Daoy (cell line): ENCODE measurements around the gene LRRC36. TPM values are rescaled to one million over a fixed set of nuclear protein-coding genes. Genes with fewer than 3 reads are reported as not detected.
A peak's percentile ranks its signal among the peaks of the same experiment; 100 is the strongest.
"Not testable (repeated sequence)": the region's sequence is repeated elsewhere in the genome, so short reads cannot be mapped to it uniquely, and the experiment has no call there.

ENCODE experiments used
- DNase-seq: peaks from one replicate; pipeline ENCODE4 v3.0.0-alpha.2; 2015; ENCODE audit warnings: low read depth
- total RNA-seq: library from RNA; depleted of rRNA; stranded (reverse); fragments of >200 nt; shearing (Covaris generic); gene quantifications from 2 replicates; pipeline ENCODE4 v1.2.3, GENCODE V29; 2014

The LRRC36 gene
- total RNA-seq, 1 experiment from 2014 or later: not detected

- no peak for DNase-seq
These were observed 73.4 kb downstream of the LRRC36 start for GRCh38 chr16:67399749-67400704.

GRCh38 chr16:67400901-67401300, 74.3 kb downstream of the LRRC36 start:
- DNase-seq: no peak

GRCh38 chr16:67403976-67404555, 77.5 kb downstream of the LRRC36 start:
- no peak for DNase-seq

DNA sequence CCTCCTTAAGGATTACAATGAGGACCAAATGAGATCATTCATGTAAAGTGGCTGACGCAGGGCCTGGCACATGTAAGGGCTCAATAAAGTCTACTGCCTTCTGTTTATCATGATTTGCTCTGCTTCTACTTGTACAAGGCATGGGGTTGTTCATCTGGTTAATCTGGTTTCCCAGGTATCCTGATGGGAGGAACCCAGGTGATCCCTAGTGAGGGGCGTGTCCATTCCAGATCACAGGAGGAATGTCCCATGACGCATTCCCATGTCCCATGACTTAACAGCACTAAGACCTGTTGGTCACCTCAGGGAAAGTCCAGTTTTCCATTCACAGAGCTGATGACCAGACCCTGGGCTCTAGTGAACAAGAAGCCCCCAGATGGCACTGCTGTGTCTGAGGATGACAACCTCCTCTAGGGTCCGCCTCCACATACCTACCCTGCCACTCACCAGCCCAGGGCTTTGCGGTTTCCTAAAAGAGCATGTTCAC, 78.2 kb downstream of the LRRC36 start:
- no peak for DNase-seq

DNA sequence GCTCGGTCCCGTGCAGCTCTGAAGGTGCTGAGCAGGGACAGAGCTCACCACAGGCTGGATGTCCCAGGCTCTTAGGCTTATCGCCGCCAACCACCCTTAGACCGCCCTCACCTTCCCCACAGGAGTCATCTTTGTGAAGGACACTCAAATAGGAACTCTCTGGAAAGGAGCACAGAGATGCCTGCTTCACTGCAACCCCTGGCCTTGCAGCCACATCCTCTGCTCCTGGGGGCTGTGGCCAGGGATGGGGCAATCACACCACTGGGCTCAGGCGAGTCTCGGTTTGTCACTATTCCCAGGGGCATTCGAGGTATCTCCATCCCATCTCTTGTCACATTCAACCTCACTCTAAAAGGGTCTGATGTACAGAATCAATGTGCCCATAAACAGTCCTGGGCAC, 78.7 kb downstream of the LRRC36 start:
- DNase-seq: no peak

DNA sequence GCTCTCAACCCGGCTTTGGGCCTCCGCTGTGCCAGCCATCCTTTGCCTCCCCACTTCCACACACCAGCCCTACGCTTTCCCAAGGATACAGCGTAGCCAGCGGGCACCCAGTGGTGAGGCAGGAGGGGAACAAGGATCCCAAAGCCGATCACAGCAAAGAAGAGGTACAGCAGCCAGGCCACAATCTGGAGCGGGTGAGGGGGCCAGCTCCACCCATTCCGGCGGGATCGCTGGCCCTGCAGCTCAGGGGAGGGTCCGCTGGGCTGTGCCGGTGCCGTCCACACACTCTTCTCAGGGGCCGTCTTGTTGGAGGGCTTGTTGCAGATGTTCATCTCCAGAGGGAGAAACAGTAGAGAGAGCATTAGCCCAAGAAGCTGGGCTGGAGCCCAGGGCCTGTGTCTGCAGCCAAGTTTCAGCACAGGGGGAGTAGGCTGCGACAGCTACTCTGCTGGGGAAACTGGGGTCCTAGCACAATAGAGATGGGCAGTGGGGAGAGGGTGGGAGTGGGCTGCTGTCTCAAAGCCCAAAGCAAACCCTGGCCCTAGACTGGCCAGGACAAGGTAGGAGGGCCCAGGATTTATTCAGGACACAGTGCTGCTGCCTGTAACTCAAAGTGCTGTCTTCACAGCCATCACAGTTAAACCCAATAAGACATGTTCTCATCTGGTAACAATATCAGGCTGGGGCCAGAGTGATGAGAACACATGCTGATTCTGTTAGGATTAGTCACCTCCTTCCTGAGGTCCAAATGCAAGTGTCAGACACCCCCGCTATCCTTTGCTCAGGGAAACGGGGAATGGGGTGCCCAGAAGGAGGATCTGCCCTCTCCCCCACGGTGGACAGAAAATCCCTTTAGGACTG, 79.7 kb downstream of the LRRC36 start:
- peak; percentile 74 for DNase-seq

DNA sequence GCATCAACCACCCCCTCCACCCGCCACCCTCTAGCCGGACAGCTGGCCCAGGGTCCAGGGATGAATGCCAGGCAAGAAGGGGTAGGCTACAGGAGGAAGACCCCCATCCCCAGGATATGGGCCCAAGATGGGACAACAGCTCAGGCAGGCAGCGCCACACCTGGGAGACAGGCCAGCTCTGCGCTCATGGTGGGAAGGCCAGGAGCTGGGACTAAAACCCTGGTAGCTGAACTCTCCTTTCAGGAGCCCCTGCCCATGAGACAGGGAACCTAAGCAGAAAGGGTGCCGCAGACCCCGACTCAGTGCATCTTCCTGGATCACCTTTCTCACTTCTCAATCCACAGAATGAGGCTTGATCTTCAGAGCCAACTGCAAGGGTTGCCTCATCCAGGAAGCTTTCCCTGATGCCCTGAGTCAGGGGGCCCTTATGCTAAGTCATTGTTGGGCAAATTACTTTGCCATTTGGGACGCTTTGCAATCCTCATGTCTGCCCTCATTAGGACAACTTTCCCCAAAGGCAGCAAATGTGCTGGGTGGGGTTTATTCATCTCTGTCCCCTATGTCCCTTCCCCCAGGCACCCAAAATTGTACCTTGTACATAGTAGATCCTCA, 80.7 kb downstream of the LRRC36 start:
- no peak for DNase-seq

DNA sequence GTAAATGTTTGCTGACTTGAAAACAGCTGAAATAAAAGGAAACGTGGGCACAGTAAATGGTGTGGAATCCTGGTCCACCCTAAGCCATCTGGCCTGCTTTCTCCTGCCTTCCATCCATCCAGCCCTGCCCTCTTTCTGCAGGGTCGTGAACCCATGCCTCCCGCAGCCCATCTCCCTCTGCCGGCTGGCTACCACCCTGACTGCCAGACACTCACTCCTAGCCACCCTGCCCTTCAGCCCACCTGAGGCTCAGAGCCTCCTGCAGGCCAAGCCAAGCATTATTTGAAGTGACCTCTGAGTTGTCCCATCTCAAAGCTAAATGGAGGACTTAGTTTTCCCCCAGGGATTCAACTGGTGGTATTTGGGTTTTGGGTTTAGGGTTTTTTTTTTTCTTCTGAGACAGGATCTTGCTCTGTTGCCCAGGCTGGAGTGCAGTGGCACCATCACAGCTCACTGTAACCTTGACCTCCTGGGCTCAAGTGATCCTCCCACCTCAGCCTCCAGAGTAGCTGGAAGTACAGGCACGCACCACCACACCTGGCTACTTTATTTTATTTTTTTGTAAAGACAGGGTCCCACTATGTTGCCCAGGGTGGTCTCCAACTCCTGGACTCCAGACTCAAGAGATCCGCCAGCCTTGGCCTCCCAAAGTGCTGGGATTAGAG, 81.3 kb downstream of the LRRC36 start:
- no peak for DNase-seq

- DNase-seq: no peak
These were observed 83.0 kb downstream of the LRRC36 start for GRCh38 chr16:67409631-67410030.

- DNase-seq: no peak
These were observed 84.7 kb downstream of the LRRC36 start for GRCh38 chr16:67411339-67411738.

DNA sequence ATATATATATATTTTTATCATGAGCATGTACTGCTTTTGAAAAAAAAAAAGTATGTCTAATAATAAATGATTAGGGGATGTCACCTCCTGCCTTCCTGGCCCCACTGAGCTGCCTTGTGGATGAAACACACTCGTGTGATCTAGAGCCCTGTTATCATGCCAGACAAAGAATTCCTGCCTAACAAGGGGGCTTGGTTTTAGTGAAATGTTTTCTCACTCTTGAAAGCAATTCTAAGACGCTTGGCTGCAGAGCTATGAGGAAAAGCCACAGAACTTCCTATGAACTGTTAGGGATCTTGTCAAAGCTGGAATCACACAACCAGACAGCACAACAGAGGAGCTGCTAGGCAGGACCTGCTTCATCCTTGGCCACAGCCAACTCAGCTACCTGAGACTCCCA, 85.7 kb downstream of the LRRC36 start:
- DNase-seq: no peak

- DNase-seq: no peak
These were observed 87.6 kb downstream of the LRRC36 start for GRCh38 chr16:67413978-67414911.

DNA sequence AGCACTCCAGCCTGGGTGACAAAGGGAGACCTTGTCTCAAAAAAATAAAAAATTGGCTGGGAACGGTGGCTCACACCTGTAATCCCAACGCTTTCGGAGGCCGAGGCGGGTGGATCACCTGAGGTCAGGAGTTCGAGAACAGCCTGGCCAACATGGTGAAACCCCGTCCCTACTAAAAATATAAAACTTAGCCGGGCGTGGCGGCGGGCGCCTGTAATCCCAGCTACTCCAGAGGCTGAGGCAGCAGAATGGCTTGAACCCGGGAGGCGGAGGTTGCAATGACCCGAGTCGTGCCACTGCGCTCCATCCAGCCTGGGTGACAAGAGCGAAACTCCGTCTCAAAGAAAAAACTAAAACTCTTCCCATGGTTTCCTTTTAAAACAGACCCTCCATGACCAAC, 88.8 kb downstream of the LRRC36 start:
- DNase-seq: not testable (repeated sequence)

DNA sequence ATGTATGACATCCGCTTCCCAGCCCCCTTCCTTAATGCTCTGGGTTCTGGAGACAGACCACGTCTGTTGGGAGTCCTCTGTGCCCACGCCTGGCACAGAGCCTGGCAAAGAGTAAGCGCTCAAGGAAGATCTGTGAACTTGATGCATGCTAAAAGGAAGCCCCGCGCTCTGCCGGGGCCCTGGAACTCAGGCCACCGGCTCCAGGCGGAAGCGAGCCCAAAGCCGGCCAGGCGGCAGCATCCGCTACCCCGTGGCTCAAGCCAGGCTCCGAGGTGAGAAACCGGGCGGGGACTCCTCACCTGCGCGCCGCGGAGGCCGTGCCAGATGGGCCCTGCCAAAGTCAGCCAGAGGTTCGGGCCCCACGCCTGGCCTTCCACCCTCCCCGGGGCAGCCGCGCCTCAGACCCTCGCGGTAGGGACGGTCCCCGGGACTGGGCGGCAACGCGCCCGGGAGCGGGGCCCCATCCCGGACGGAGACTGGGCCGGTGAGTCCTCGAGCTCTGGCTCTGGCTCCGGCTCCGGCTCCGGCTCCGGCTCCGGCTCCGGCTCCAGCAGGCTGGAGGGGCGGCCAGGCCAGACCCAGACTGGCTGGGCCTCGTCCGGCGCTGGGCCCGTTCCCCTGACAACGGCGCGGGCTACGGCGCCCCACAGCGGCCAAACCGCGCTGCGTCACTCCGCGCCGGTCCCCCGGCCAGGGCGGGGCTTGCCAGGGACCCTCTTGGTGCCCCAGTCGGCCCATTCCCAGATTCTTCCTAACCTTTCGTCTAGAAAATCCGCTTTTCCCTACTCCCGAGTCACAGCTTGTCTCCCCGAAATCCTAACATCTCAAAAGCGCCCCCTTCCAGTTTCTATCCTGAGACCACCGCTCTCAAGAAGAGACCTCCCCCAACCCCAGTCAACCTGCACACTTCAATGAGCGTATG, 89.5 kb downstream of the LRRC36 start, which contains the start of gene ZDHHC1:
Gene ZDHHC1 (minus strand): TSS at position 606 of the 922 bp plus-strand sequence. CDS start 8,702 bp downstream, outside the sequence.
- DNase-seq: peak; percentile 81

DNA sequence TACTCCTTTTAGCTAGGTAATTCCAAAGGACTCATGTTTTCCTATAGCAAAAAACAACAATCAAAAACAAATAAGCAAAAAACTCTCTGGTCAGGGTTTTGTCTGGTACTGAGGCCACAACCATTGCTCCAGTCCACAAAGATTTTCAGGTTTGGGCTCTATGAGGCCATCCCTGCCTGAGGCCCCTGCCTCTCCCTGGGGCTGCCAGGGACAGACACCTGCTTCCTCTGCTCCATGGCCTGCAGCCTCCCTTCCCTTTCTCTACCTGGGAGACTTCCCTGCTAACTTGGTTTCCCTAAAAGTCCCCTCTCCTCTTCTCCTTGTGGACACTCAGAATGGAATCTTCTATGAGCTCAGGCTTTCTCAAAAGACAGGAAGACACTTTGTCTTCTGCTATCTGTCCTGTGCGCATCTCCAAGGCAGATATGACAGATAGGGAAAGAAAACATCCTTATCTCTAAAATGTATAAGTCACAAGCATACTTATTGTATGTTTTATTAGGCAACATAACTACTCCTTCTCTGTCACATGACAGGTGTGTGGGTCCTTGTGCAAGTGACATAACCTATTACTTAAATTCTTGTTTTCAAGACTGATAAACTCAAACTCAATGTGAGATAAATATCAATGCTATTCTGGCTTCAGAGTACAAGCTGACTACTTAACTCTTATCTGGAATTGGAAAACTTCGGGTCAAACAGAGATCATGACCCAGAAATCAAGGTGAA, 90.9 kb downstream of the LRRC36 start:
- no peak for DNase-seq

GRCh38 chr16:67419502-67419901, 92.9 kb downstream of the LRRC36 start:
- peak; percentile 25 for DNase-seq

- no peak for DNase-seq
These were observed 93.3 kb downstream of the LRRC36 start for GRCh38 chr16:67419931-67420330.

DNA sequence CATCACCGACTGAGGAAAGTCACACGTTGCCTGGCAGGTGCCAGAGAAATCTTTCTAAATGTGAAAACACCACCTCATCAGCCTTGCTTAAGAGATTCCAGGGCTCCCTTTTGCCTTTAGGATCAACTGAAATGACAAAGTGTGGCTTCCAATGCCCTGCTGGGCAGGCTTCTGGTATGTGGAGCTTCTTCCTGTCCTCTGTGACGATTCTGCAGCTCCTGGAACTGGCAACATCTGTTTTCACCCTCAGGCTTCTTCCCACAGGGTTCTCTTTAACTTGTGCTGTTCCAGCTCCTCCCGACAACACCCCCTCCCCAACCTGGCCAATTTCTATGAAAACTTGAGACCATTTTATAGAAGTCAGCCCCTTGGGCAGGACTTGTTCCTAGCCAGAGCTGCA, 94.4 kb downstream of the LRRC36 start:
- DNase-seq: no peak
